HG03354 (cell line): ENCODE data around the gene ADD3.

ENCODE experiments used
- ATAC-seq: cut with Tn5 transposase; IDR thresholded peaks from one replicate; pipeline ENCODE4 v1.9.1; 2021; ENCODE audit warnings: mild to moderate bottlenecking; ENCODE audit not compliant: unreplicated experiment, poor library complexity, severe bottlenecking

The ADD3 gene

GRCh38 chr10:110167149-110167548 is 159.4 kb downstream of the ADD3 start:
- no peak for ATAC-seq

- no peak for ATAC-seq
Observed at GRCh38 chr10:110168601-110169481, 161.1 kb downstream of the ADD3 start.

GRCh38 chr10:110169586-110169985 is 161.8 kb downstream of the ADD3 start:
- no peak for ATAC-seq

GRCh38 chr10:110170142-110170971 is 162.6 kb downstream of the ADD3 start:
- no peak for ATAC-seq

GRCh38 chr10:110171032-110171431 is 163.2 kb downstream of the ADD3 start:
- ATAC-seq, result no peak

GRCh38 chr10:110172155-110172554 is 164.4 kb downstream of the ADD3 start:
- no peak for ATAC-seq

- ATAC-seq, result no peak
Observed at GRCh38 chr10:110174201-110174600, 166.4 kb downstream of the ADD3 start.

GRCh38 chr10:110174816-110175215 is 167.0 kb downstream of the ADD3 start:
- ATAC-seq, result no peak

- no peak for ATAC-seq
Observed at GRCh38 chr10:110175406-110175805, 167.6 kb downstream of the ADD3 start.

- no peak for ATAC-seq
Observed at GRCh38 chr10:110176141-110177030, 168.6 kb downstream of the ADD3 start.

- no peak for ATAC-seq
Observed at GRCh38 chr10:110179220-110179619, 171.4 kb downstream of the ADD3 start.

GRCh38 chr10:110181451-110181850 is 173.7 kb downstream of the ADD3 start:
- no peak for ATAC-seq

- ATAC-seq, result no peak
Observed at GRCh38 chr10:110181911-110182310, 174.1 kb downstream of the ADD3 start.

- ATAC-seq, result no peak
Observed at GRCh38 chr10:110184398-110184797, 176.6 kb downstream of the ADD3 start.
